ENCODE results near the gene DNAH5.

DNA sequence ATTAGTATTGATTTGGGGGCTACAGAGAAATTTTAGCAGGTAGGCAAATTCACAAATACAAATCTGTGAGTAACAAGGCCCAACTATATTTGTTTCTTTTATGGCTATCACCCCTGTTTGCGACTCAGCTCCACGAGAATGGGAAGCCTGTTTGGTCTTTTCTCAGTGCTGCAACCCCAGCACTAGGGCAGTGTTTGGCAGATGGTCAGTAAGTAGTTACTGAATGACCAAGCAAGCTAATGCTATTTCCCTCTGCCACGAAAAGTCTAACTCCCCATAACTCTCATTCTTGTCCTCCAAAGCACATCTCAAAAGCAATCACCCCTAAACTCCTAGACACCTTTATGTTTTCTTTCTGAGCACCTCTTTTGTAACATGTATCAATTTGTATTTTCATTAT lies 245.6 kb downstream of the DNAH5 start:
- no peak for TF ChIP-seq KDM5A (IDR thresholded peaks at IDR 0.05; ENCODE audit: low read length)
- no peak for TF ChIP-seq ATF2 (IDR thresholded peaks at IDR 0.05; ENCODE audit: low read length)

All from H1 (cell line).